Astrocyte (in vitro differentiated cells and primary cell): ENCODE measurements around the gene SDK1. TPM values are rescaled to one million over a fixed set of nuclear protein-coding genes. Genes with fewer than 3 reads are reported as not detected.

Experiments
- DNase-seq: peaks from one replicate; pipeline ENCODE4 v3.0.0-alpha.2; 2010; ENCODE audit warnings: low read depth
- FAIRE-seq: peaks from 2 replicates; lab custom pipeline; 2011; peaks lifted over from hg19 to GRCh38; lab: Jason Lieb, UNC
- H2AFZ ChIP-seq: 2 replicates; pipeline ENCODE4 v1.6.0; 2012; ENCODE audit warnings: low read depth, low read length, inconsistent platforms
- H3K27ac ChIP-seq: 2 replicates; pipeline ENCODE4 v1.5.1; 2011; ENCODE audit warnings: low read depth, low read length, inconsistent platforms
- H3K27me3 ChIP-seq: 2 replicates; pipeline ENCODE4 v1.6.0; 2011; ENCODE audit warnings: low read length, inconsistent platforms; ENCODE audit not compliant: insufficient read depth
- H3K36me3 ChIP-seq: 2 replicates; pipeline ENCODE4 v1.5.1; 2011; ENCODE audit warnings: low read length, inconsistent platforms; ENCODE audit not compliant: insufficient read depth
- H3K4me1 ChIP-seq: 2 replicates; pipeline ENCODE4 v1.5.1; 2011; ENCODE audit warnings: low read length, inconsistent platforms; ENCODE audit not compliant: insufficient read depth
- H3K4me2 ChIP-seq: 2 replicates; pipeline ENCODE4 v1.6.0; 2012; ENCODE audit warnings: low read length, inconsistent platforms
- H3K4me3 ChIP-seq: 2 replicates; pipeline ENCODE4 v1.5.1; 2011; ENCODE audit warnings: low read depth, mild to moderate bottlenecking, low read length, inconsistent platforms; ENCODE audit not compliant: insufficient read depth
- H3K79me2 ChIP-seq: 2 replicates; pipeline ENCODE4 v1.6.0; 2012; ENCODE audit warnings: mild to moderate bottlenecking, low read length, inconsistent platforms; ENCODE audit not compliant: insufficient read depth
- H3K9ac ChIP-seq: 2 replicates; pipeline ENCODE4 v1.6.0; 2012; ENCODE audit warnings: mild to moderate bottlenecking, low read length, inconsistent platforms
- H3K9me3 ChIP-seq: 2 replicates; pipeline ENCODE4 v1.5.1; 2012; ENCODE audit warnings: low read depth, mild to moderate bottlenecking, low read length, inconsistent platforms; ENCODE audit not compliant: insufficient read depth
- H4K20me1 ChIP-seq: 2 replicates; pipeline ENCODE4 v1.6.0; 2012; ENCODE audit warnings: low read length, inconsistent platforms; ENCODE audit not compliant: insufficient read depth
- H3K27ac Mint-ChIP-seq: one replicate; pipeline ENCODE4 v1.8.0; 2021; ENCODE audit warnings: mild to moderate bottlenecking, mixed read lengths; ENCODE audit not compliant: unreplicated experiment
- H3K27me3 Mint-ChIP-seq: one replicate; pipeline ENCODE4 v1.8.0; 2021; ENCODE audit warnings: low read depth, mixed read lengths; ENCODE audit not compliant: unreplicated experiment
- H3K36me3 Mint-ChIP-seq: one replicate; pipeline ENCODE4 v1.8.0; 2021; ENCODE audit warnings: low read depth, mixed read lengths; ENCODE audit not compliant: unreplicated experiment
- H3K4me1 Mint-ChIP-seq: one replicate; pipeline ENCODE4 v1.8.0; 2021; ENCODE audit warnings: low read depth, mixed read lengths; ENCODE audit not compliant: unreplicated experiment
- H3K4me3 Mint-ChIP-seq: one replicate; pipeline ENCODE4 v1.8.0; 2021; ENCODE audit warnings: mild to moderate bottlenecking, moderate library complexity, mixed read lengths; ENCODE audit not compliant: unreplicated experiment
- H3K9me3 Mint-ChIP-seq: one replicate; pipeline ENCODE4 v1.8.0; 2021; ENCODE audit warnings: mild to moderate bottlenecking, mixed read lengths; ENCODE audit not compliant: unreplicated experiment
- CTCF ChIP-seq: IDR thresholded peaks from 2 replicates; pipeline ENCODE4 v1.5.1; 2011; ENCODE audit warnings: low read depth, mild to moderate bottlenecking, inconsistent platforms, low read length, moderate library complexity; ENCODE audit not compliant: insufficient read depth
- EZH2 ChIP-seq: IDR thresholded peaks from 2 replicates; pipeline ENCODE4 v1.6.1; 2012; ENCODE audit warnings: mild to moderate bottlenecking, low read length, inconsistent platforms; ENCODE audit not compliant: insufficient read depth
- total RNA-seq: library from RNA; stranded (reverse); gene quantifications from 2 replicates; pipeline ENCODE4 v1.2.1, GENCODE V29; 2021

SDK1 gene
- total RNA-seq, 1 donor from 2014 or later: 4.2 TPM

DNA sequence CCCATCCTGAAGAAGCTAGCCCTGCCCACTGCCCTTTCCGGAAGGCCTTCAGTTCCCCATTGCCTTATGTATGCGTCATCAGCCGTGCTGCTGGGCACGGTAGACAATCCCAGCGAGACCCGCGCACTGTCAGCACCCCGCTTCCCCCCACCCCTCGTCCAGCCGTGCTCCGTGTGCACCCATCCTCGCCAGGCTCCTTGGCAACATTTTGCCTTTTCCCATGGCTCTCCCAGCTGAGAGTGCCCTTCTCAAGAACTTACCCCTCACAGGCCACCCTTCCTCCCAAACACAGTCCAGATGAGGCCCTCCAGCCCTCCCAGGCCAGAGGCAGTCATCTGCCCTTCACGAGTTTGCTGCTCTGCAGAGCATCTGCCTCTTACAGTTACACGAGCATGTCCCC, 747.3 kb downstream of the SDK1 start:
- Histone ChIP-seq H3K9ac (no peak overlapping the region), H3K4me2 (no peak overlapping the region), H3K4me1 (no peaks in the 10 kb centered on the region), H2AFZ (no peak overlapping the region), H3K27me3 (no peaks in the 10 kb centered on the region), H4K20me1 (no peaks in the 10 kb centered on the region), H3K27ac (no peak overlapping the region), H3K9me3 (no peaks in the 10 kb centered on the region), H3K79me2 (no peaks in the 10 kb centered on the region), H3K4me3 (no peak overlapping the region), H3K36me3 (no peaks in the 10 kb centered on the region)
- DNase-seq (no peak), FAIRE-seq (no peak)
- peaks cover 5% of the 10 kb centered on the region for H3K27me3 Mint-ChIP-seq
- TF ChIP-seq EZH2 (no peak), CTCF (no peak)
- no peaks in the 10 kb centered on the region for H3K9me3 Mint-ChIP-seq
- H3K27ac Mint-ChIP-seq: no peak overlapping the region
- H3K36me3 Mint-ChIP-seq: no peaks in the 10 kb centered on the region
- no peak overlapping the region for H3K4me3 Mint-ChIP-seq
- no peaks in the 10 kb centered on the region for H3K4me1 Mint-ChIP-seq

DNA sequence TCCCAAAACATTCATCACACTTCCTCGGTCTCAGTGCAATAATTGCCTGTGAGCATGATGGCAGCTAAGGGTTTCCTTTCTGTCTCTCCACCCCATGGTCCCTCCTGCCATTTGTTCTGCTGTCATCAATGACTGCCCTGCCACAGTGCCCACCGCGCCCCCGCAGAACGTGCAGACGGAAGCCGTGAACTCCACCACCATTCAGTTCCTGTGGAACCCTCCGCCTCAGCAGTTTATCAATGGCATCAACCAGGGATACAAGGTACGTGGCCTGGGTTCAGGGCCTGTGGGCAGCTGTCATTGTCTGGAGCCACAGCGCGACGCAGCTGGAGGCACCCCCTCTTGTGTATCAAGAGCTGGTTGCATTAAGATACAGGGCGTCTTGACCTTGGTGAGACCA, 748.1 kb downstream of the SDK1 start:
- peaks cover 2% of the 10 kb centered on the region for H3K27me3 Mint-ChIP-seq
- no peak overlapping the region for H3K27ac Mint-ChIP-seq
- Histone ChIP-seq H3K4me1 (no peaks in the 10 kb centered on the region), H2AFZ (no peak overlapping the region), H3K79me2 (no peaks in the 10 kb centered on the region), H3K36me3 (no peaks in the 10 kb centered on the region), H3K9ac (no peak overlapping the region), H3K27me3 (no peaks in the 10 kb centered on the region), H3K4me2 (no peak overlapping the region), H3K9me3 (no peaks in the 10 kb centered on the region), H3K27ac (no peak overlapping the region), H4K20me1 (no peaks in the 10 kb centered on the region), H3K4me3 (no peak overlapping the region)
- H3K4me3 Mint-ChIP-seq: no peak overlapping the region
- H3K36me3 Mint-ChIP-seq: no peaks in the 10 kb centered on the region
- DNase-seq (no peak), FAIRE-seq (no peak)
- no peaks in the 10 kb centered on the region for H3K4me1 Mint-ChIP-seq
- no peak for TF ChIP-seq CTCF
- TF ChIP-seq EZH2: no peak
- H3K9me3 Mint-ChIP-seq: peaks cover 2% of the 10 kb centered on the region

- no peak for TF ChIP-seq EZH2
- TF ChIP-seq CTCF: no peak
- Histone ChIP-seq H3K79me2 (no peaks in the 10 kb centered on the region), H3K4me1 (no peaks in the 10 kb centered on the region), H3K4me2 (no peak overlapping the region), H2AFZ (no peak overlapping the region), H3K4me3 (no peak overlapping the region), H3K9ac (no peak overlapping the region), H3K9me3 (no peaks in the 10 kb centered on the region), H3K27me3 (no peaks in the 10 kb centered on the region), H3K36me3 (no peaks in the 10 kb centered on the region), H3K27ac (no peak overlapping the region), H4K20me1 (no peaks in the 10 kb centered on the region)
- Mint-ChIP-seq H3K27ac (no peak overlapping the region), H3K9me3 (peaks cover 2% of the 10 kb centered on the region), H3K4me1 (no peaks in the 10 kb centered on the region), H3K36me3 (no peaks in the 10 kb centered on the region), H3K27me3 (peaks cover 2% of the 10 kb centered on the region), H3K4me3 (no peak overlapping the region)
- FAIRE-seq: no peak
- no peak for DNase-seq
These were observed 749.1 kb downstream of the SDK1 start for GRCh38 chr7:4050126-4050660.
